EL (cell line): ENCODE results near the gene THSD7B.

Experiments
- DNase-seq: peaks from one replicate; pipeline ENCODE4 v3.0.0-alpha.2; 2016

The THSD7B gene

GRCh38 chr2:137165968-137166367 is 400.6 kb downstream of the THSD7B start:
- DNase-seq, result no peak

- DNase-seq, result no peak
These were observed 402.3 kb downstream of the THSD7B start for GRCh38 chr2:137167651-137168050.

GRCh38 chr2:137168552-137168951 is 403.2 kb downstream of the THSD7B start:
- peak; percentile 57 for DNase-seq

GRCh38 chr2:137172162-137172561 is 406.8 kb downstream of the THSD7B start:
- peak; percentile 30 for DNase-seq

- peak; percentile 60 for DNase-seq
These were observed 408.1 kb downstream of the THSD7B start for GRCh38 chr2:137173463-137173862.

GRCh38 chr2:137175246-137175645 is 409.9 kb downstream of the THSD7B start:
- DNase-seq, result no peak

GRCh38 chr2:137178951-137179377 is 413.6 kb downstream of the THSD7B start:
- peak; percentile 46 for DNase-seq

- peak; percentile 22 for DNase-seq
These were observed 414.2 kb downstream of the THSD7B start for GRCh38 chr2:137179542-137179941.

- DNase-seq, result no peak
These were observed 414.7 kb downstream of the THSD7B start for GRCh38 chr2:137180012-137180411.

- no peak for DNase-seq
These were observed 416.0 kb downstream of the THSD7B start for GRCh38 chr2:137181370-137181769.

- no peak for DNase-seq
These were observed 416.7 kb downstream of the THSD7B start for GRCh38 chr2:137182071-137182470.

GRCh38 chr2:137183206-137183898 is 418.0 kb downstream of the THSD7B start:
- no peak for DNase-seq

GRCh38 chr2:137185378-137186078 is 420.2 kb downstream of the THSD7B start:
- DNase-seq, result peak; percentile 21

GRCh38 chr2:137187216-137187615 is 421.9 kb downstream of the THSD7B start:
- DNase-seq, result no peak

- peak; percentile 56 for DNase-seq
These were observed 425.3 kb downstream of the THSD7B start for GRCh38 chr2:137190411-137191195.

GRCh38 chr2:137192366-137193310 is 427.3 kb downstream of the THSD7B start:
- DNase-seq, result peak; percentile 77

GRCh38 chr2:137193401-137193800 is 428.1 kb downstream of the THSD7B start:
- no peak for DNase-seq

- no peak for DNase-seq
These were observed 428.8 kb downstream of the THSD7B start for GRCh38 chr2:137194111-137194510.

- no peak for DNase-seq
These were observed 434.4 kb downstream of the THSD7B start for GRCh38 chr2:137199751-137200150.

GRCh38 chr2:137202318-137202717 is 437.0 kb downstream of the THSD7B start:
- DNase-seq, result no peak

- no peak for DNase-seq
These were observed 440.0 kb downstream of the THSD7B start for GRCh38 chr2:137205324-137205723.

- DNase-seq, result no peak
These were observed 440.7 kb downstream of the THSD7B start for GRCh38 chr2:137206069-137206468.
